Left forelimb (tissue), 1 donor: ENCODE results near the gene CAST.
A peak's percentile ranks its signal among the peaks of the same experiment; 100 is the strongest.

ENCODE experiments used
- DNase-seq: peaks from one replicate; pipeline ENCODE4 v3.0.0-alpha.2; 2018; ENCODE audit warnings: low spot score

The CAST gene

GRCh38 chr5:96642281-96642640, 19.9 kb upstream of the CAST start:
- no peak for DNase-seq

GRCh38 chr5:96645091-96645490, 17.1 kb upstream of the CAST start:
- DNase-seq = no peak

GRCh38 chr5:96648023-96648422, 14.2 kb upstream of the CAST start:
- DNase-seq = no peak

GRCh38 chr5:96648593-96648992, 13.6 kb upstream of the CAST start:
- DNase-seq = no peak

- no peak for DNase-seq
Measured at GRCh38 chr5:96649251-96649662, 12.9 kb upstream of the CAST start.

- no peak for DNase-seq
Measured at GRCh38 chr5:96649681-96650540, 12.3 kb upstream of the CAST start.

GRCh38 chr5:96651047-96651446, 11.1 kb upstream of the CAST start:
- no peak for DNase-seq

- no peak for DNase-seq
Measured at GRCh38 chr5:96651948-96652753, 10.0 kb upstream of the CAST start.

GRCh38 chr5:96652769-96653454, 9.3 kb upstream of the CAST start:
- DNase-seq = no peak

GRCh38 chr5:96654209-96654608, 8.0 kb upstream of the CAST start:
- no peak for DNase-seq

GRCh38 chr5:96655085-96655484, 7.1 kb upstream of the CAST start:
- no peak for DNase-seq

GRCh38 chr5:96655506-96655905, 6.7 kb upstream of the CAST start:
- no peak for DNase-seq

GRCh38 chr5:96657068-96657467, 5.1 kb upstream of the CAST start:
- no peak for DNase-seq

- no peak for DNase-seq
Measured at GRCh38 chr5:96658272-96658671, 3.9 kb upstream of the CAST start.

- no peak for DNase-seq
Measured at GRCh38 chr5:96659170-96659569, 3.0 kb upstream of the CAST start.

- DNase-seq = no peak
Measured at GRCh38 chr5:96660971-96661854, 963 bp upstream of the CAST start.

GRCh38 chr5:96662725-96663518, 746 bp downstream of the CAST start:
- DNase-seq = peak; percentile 93

GRCh38 chr5:96663608-96664007, 1.4 kb downstream of the CAST start:
- no peak for DNase-seq

- DNase-seq = no peak
Measured at GRCh38 chr5:96664669-96665068, 2.5 kb downstream of the CAST start.

- no peak for DNase-seq
Measured at GRCh38 chr5:96668725-96669124, 6.5 kb downstream of the CAST start.

GRCh38 chr5:96669909-96670308, 7.7 kb downstream of the CAST start:
- no peak for DNase-seq
